BE2C (cell line): ENCODE results near the gene ACTL6B.

ENCODE experiments used
- DNase-seq: peaks from one replicate; pipeline ENCODE4 v3.0.0-alpha.2; 2020
- H3K27me3 ChIP-seq: fragments of 250-450 bp; sonication (Bioruptor Pico); 2 replicates; pipeline ENCODE4 v1.5.1; 2020; ENCODE audit warnings: mild to moderate bottlenecking
- H3K36me3 ChIP-seq: fragments of 250-450 bp; sonication (Bioruptor Pico); 2 replicates; pipeline ENCODE4 v1.5.1; 2020; ENCODE audit warnings: mild to moderate bottlenecking
- H3K4me1 ChIP-seq: fragments of 250-450 bp; sonication (Bioruptor Pico); 2 replicates; pipeline ENCODE4 v1.5.1; 2020
- H3K4me3 ChIP-seq: 2 replicates; pipeline ENCODE4 v1.5.1; 2011; ENCODE audit warnings: low read depth, low read length
- H3K9me3 ChIP-seq: fragments of 250-450 bp; sonication (Bioruptor Pico); 2 replicates; pipeline ENCODE4 v1.5.1; 2020
- TF ChIP-seq, protein P1 (sequence below): IDR thresholded peaks from 2 replicates; pipeline ENCODE4 v1.5.1; 2012; ENCODE audit warnings: mild to moderate bottlenecking, low read depth, low read length

ACTL6B gene

DNA sequence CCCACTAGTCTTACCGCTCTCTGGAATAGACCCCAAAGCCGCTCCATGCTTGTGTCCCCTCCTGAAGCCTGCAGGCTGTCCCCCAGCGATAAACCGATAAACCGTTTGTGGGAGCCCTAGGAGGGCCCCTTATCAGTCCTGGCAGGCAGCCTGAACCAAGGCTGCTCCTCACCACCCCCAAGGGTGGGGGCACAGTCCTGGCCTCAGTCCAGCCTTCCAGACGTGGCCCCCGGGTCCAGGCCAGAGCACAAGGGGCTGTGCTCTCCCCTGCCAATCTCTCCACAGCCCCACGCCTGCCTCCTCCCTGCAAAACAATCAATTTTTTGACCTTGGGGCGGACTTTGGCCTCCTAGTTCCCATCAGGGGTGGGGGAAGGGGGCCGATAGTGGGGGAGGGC lies 14.8 kb downstream of the ACTL6B start, which contains the start of gene TFR2:
Gene TFR2, minus strand, starts transcription at position 90 of the 397 bp plus-strand sequence. Its CDS starts 43 bp downstream, at position 47.
- no peak for DNase-seq
- no peak within 1 kb of the TSS for H3K4me3 ChIP-seq
- no peaks in the 10 kb centered on the region for H3K4me1 ChIP-seq
- no peaks in the 10 kb centered on the region for H3K27me3 ChIP-seq
- TF ChIP-seq, protein P1, sequence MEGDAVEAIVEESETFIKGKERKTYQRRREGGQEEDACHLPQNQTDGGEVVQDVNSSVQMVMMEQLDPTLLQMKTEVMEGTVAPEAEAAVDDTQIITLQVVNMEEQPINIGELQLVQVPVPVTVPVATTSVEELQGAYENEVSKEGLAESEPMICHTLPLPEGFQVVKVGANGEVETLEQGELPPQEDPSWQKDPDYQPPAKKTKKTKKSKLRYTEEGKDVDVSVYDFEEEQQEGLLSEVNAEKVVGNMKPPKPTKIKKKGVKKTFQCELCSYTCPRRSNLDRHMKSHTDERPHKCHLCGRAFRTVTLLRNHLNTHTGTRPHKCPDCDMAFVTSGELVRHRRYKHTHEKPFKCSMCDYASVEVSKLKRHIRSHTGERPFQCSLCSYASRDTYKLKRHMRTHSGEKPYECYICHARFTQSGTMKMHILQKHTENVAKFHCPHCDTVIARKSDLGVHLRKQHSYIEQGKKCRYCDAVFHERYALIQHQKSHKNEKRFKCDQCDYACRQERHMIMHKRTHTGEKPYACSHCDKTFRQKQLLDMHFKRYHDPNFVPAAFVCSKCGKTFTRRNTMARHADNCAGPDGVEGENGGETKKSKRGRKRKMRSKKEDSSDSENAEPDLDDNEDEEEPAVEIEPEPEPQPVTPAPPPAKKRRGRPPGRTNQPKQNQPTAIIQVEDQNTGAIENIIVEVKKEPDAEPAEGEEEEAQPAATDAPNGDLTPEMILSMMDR: no peak
- H3K9me3 ChIP-seq: no peaks in the 10 kb centered on the region
- H3K36me3 ChIP-seq: no peaks in the 10 kb centered on the region

DNA sequence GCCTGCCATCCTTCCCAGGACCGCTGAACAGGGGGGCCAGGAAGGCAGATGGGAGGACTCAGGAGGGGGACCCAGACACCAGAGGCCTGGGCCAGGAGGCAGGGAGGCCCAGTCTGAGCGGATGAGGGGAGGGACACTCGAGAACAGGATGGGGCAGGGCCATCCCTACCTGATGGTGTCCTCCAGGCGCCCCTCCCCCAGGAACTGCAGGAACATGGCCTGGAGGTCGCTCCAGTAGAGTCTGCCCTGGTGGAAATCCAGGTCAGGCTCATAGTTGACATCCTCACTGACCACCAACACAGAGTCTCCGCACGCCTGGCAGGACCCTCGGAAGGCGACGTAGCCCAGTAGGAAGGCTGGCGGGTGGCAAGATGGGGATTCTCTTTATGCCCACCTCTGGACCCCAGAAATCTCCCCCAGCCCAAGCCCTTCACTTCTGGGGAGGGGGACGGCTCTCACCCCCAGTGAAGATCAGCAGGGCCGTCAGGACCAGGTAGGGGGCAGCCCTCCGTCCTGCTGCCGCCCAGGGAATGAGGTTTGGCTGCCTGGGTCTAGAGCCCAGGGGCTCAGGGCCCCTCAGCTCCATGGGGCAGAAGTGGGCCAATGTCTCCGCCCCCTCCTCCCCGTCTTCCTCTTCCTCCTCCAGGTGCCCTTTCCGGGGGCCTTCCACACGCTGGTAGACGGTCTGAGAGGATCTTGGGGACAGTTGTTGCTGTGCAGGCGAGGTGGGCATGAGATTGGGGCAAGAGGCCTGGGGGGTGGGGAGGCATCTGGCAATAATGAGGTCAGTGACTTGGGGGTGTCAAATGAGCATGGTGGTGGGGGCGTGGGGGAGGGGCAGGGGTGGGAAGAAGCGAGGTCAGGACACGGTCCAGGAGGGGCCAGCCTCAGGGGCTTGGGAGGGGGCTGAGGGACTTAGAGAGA lies 15.5 kb downstream of the ACTL6B start:
- DNase-seq: no peak
- H3K9me3 ChIP-seq: no peaks in the 10 kb centered on the region
- TF ChIP-seq, protein P1: no peak
- H3K4me3 ChIP-seq: no peak overlapping the region
- H3K4me1 ChIP-seq: no peaks in the 10 kb centered on the region
- no peaks in the 10 kb centered on the region for H3K36me3 ChIP-seq
- no peaks in the 10 kb centered on the region for H3K27me3 ChIP-seq

DNA sequence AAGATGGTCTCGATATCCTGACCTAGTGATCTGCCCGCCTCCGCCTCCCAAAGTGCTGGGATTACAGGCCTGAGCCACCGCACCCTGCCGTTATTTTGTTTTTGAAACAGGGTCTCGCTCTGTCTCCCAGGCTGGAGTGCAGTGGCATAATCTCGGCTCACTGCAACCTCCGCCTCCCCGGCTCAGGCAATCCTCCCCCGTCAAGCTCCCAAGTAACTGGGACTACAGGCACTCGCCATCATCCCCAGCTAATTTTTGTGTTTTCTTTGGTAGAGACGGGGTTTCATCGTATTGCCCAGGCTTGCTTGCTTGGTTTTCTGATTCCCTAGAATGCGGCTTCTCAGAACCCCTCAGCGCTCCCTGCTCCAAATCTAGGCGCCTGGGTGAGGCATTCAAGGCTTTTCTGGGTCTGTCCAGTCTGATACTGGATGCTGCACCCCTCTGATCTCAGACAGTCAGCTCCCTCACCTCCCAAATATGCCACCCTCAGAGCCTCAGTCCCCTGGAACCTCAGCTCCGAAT lies 16.2 kb downstream of the ACTL6B start:
- Histone ChIP-seq H3K4me1 (no peaks in the 10 kb centered on the region), H3K36me3 (no peaks in the 10 kb centered on the region), H3K27me3 (no peaks in the 10 kb centered on the region), H3K4me3 (no peak overlapping the region), H3K9me3 (no peaks in the 10 kb centered on the region)
- TF ChIP-seq, protein P1: no peak
- no peak for DNase-seq

DNA sequence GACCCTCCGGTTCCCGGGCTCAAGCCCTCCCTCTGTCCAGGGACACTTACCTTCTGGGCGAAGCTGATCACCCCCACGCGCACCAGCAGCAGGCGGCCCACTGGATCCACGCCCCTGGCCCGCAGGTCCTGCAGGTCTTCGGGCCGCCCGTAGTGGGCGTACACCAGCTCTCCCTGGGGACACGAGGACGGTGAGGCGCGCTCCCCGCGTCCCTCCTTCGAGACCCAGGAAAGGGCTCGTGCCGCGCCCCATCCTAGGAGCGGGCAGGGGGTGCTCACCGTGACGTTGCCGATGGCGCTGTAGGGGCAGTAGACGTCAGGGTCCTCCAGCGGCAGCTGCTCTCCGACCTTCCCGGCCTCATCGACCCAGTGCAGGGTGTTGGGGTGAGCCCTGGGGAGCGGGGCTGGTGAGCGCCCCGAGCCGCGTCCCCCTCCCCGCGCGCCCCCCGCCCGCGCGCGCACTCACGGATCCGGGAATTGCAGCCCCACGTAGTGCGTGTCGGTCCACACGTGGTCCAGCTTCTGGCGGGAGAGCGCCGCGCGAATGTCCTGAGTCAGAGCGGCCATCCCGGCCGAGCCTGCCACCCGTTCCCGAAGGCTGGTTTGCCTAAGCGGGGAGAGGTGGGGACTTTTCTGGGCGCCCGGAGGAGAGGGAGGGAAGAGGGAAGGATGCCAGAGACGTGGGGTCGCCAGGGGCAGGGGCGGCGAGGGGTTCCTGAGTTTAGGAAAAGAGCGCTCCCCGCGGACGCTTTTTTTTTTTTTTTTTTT lies 23.1 kb downstream of the ACTL6B start:
- Histone ChIP-seq H3K4me3 (peak overlapping the region; percentile 66), H3K36me3 (no peaks in the 10 kb centered on the region), H3K27me3 (no peaks in the 10 kb centered on the region), H3K9me3 (no peaks in the 10 kb centered on the region), H3K4me1 (no peaks in the 10 kb centered on the region)
- peak; percentile 70 for DNase-seq
- TF ChIP-seq, protein P1: peak; percentile 29

DNA sequence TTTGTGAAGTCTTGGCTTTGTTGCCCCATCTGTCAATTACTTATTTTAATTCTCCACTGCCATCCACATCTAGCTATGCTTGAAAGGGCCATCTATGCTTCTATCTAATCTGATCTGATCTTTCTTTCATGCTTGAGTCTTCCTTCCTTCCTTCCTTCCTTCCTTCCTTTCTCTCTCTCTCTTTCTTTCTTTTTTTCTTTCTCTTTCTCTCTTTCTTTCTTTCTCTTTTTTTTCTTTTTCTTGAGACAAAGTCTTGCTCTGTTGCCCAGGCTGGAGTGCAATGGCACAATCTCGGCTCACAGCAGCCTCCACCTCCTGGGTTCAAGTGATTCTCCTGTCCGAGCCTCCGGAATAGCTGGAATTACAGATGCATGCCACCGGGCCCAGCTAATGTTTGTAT lies 26.2 kb downstream of the ACTL6B start:
- H3K9me3 ChIP-seq: no peaks in the 10 kb centered on the region
- no peaks in the 10 kb centered on the region for H3K27me3 ChIP-seq
- TF ChIP-seq, protein P1: no peak
- no peaks in the 10 kb centered on the region for H3K36me3 ChIP-seq
- DNase-seq: no peak
- H3K4me1 ChIP-seq: no peaks in the 10 kb centered on the region
- no peak overlapping the region for H3K4me3 ChIP-seq
